DOHH2 (cell line): ENCODE data around the gene ING2.
"Not testable (repeated sequence)": the region's sequence is repeated elsewhere in the genome, so short reads cannot be mapped to it uniquely, and the experiment has no call there.

Experiments used
- H3F3A ChIP-seq: fragments of 200-600 bp; sonication (generic), shearing (Covaris generic); 2 replicates; pipeline ENCODE4 v1.6.0; 2016; ENCODE audit warnings: antibody characterized with exemption, mild to moderate bottlenecking; ENCODE audit not compliant: control insufficient read depth, insufficient read depth
- H3K27ac ChIP-seq: fragments of 200-600 bp; sonication (generic); 2 replicates; pipeline ENCODE4 v1.5.1; 2014; ENCODE audit warnings: low read depth, mild to moderate bottlenecking, low read length, moderate library complexity
- H3K27me3 ChIP-seq: fragments of 200-600 bp; sonication (generic); 2 replicates; pipeline ENCODE4 v1.6.1; 2014; ENCODE audit warnings: mild to moderate bottlenecking, low read length, mixed read lengths; ENCODE audit not compliant: control insufficient read depth
- H3K36me3 ChIP-seq: fragments of 200-600 bp; sonication (generic); 2 replicates; pipeline ENCODE4 v1.6.1; 2014; ENCODE audit warnings: mild to moderate bottlenecking, low read length, moderate library complexity, mixed read lengths; ENCODE audit not compliant: control insufficient read depth
- H3K4me1 ChIP-seq: fragments of 200-600 bp; sonication (generic); 2 replicates; pipeline ENCODE4 v1.6.1; 2014; ENCODE audit warnings: mild to moderate bottlenecking, low read length, mixed read lengths; ENCODE audit not compliant: control insufficient read depth
- H3K4me2 ChIP-seq: fragments of 200-600 bp; sonication (generic); 2 replicates; pipeline ENCODE4 v1.6.0; 2014; ENCODE audit warnings: mild to moderate bottlenecking, low read length, moderate library complexity
- H3K4me3 ChIP-seq: fragments of 200-600 bp; sonication (generic); 2 replicates; pipeline ENCODE4 v1.5.1; 2014; ENCODE audit warnings: mild to moderate bottlenecking, low read length, mixed read lengths
- H3K79me2 ChIP-seq: fragments of 200-600 bp; sonication (generic); 2 replicates; pipeline ENCODE4 v1.6.1; 2014; ENCODE audit warnings: mild to moderate bottlenecking, low read length, mixed read lengths; ENCODE audit not compliant: control insufficient read depth
- H3K9me2 ChIP-seq: fragments of 200-600 bp; sonication (generic); replicated peaks from 2 replicates; pipeline ENCODE4 v1.6.1; 2014; ENCODE audit warnings: mild to moderate bottlenecking, low read length, mixed read lengths; ENCODE audit not compliant: control insufficient read depth
- H3K9me3 ChIP-seq: fragments of 200-600 bp; sonication (generic); 2 replicates; pipeline ENCODE4 v1.6.1; 2014; ENCODE audit warnings: antibody characterized with exemption, low read length, mixed read lengths; ENCODE audit not compliant: control insufficient read depth, insufficient read depth
- H4K20me1 ChIP-seq: fragments of 200-600 bp; sonication (generic); 2 replicates; pipeline ENCODE4 v1.6.0; 2014; ENCODE audit warnings: low read depth, mild to moderate bottlenecking, antibody characterized with exemption, low read length, moderate library complexity; ENCODE audit not compliant: control insufficient read depth, insufficient read depth
- CTCF ChIP-seq: fragments of 200-600 bp; sonication (generic); IDR thresholded peaks from one replicate; pipeline ENCODE4 v1.5.1; 2014; ENCODE audit warnings: antibody characterized with exemption, mild to moderate bottlenecking, low read depth, low read length; ENCODE audit not compliant: poor library complexity, severe bottlenecking
- EZH2phosphoT487 ChIP-seq: fragments of 200-600 bp; sonication (generic); IDR thresholded peaks from 2 replicates; pipeline ENCODE4 v1.6.1; 2017; ENCODE audit warnings: borderline replicate concordance, mild to moderate bottlenecking, antibody characterized with exemption, low read length, moderate library complexity, mixed read lengths

The ING2 gene

GRCh38 chr4:183550345-183551093 lies 45.7 kb downstream of the ING2 start:
- Histone ChIP-seq H3K4me3 (no peak overlapping the region), H3K9me2 (no peaks in the 10 kb centered on the region), H3F3A (no peaks in the 10 kb centered on the region), H3K4me1 (no peaks in the 10 kb centered on the region), H3K27ac (no peak overlapping the region), H4K20me1 (no peaks in the 10 kb centered on the region), H3K9me3 (peaks cover 11% of the 10 kb centered on the region), H3K27me3 (no peaks in the 10 kb centered on the region), H3K4me2 (no peak overlapping the region), H3K36me3 (no peaks in the 10 kb centered on the region), H3K79me2 (no peaks in the 10 kb centered on the region)
- TF ChIP-seq EZH2phosphoT487 (no peak), CTCF (no peak)

- Histone ChIP-seq H4K20me1 (no peaks in the 10 kb centered on the region), H3K9me3 (peaks cover 11% of the 10 kb centered on the region), H3K4me3 (no peak overlapping the region), H3K27ac (no peak overlapping the region), H3K27me3 (no peaks in the 10 kb centered on the region), H3K4me1 (no peaks in the 10 kb centered on the region), H3K4me2 (no peak overlapping the region), H3F3A (no peaks in the 10 kb centered on the region), H3K79me2 (no peaks in the 10 kb centered on the region), H3K9me2 (no peaks in the 10 kb centered on the region), H3K36me3 (no peaks in the 10 kb centered on the region)
- no peak for TF ChIP-seq CTCF
- TF ChIP-seq EZH2phosphoT487: no peak
These were observed 47.7 kb downstream of the ING2 start for GRCh38 chr4:183552274-183553146.

- not testable (repeated sequence) for H3K4me2 ChIP-seq, H3K79me2 ChIP-seq, H3F3A ChIP-seq, H3K4me1 ChIP-seq, H4K20me1 ChIP-seq, H3K27ac ChIP-seq, H3K4me3 ChIP-seq, H3K9me2 ChIP-seq, H3K27me3 ChIP-seq, H3K36me3 ChIP-seq
- peaks cover 11% of the 10 kb centered on the region for H3K9me3 ChIP-seq
These were observed 48.3 kb downstream of the ING2 start for GRCh38 chr4:183553147-183553478.
